ENCODE measurements around the gene MBOAT1.

DNA sequence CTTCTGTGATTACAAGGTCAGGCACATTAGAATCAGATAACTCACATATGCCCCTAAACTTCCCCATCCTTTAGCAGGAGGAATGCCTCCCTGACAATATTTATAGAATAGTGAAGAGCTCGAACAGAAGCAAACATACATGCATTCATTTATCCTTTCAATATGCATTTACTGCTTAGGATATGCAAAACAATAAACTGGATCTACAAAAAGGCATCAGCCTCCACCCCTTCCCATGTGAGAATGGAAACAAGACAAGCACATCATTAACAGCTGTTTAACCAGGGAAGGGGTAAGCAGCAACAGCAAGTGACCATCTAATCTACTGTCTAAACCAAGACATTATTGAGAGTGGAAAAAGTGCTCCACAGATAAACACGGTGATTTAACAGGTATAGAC is 107.6 kb downstream of the MBOAT1 start:
- TF ChIP-seq, protein P1, sequence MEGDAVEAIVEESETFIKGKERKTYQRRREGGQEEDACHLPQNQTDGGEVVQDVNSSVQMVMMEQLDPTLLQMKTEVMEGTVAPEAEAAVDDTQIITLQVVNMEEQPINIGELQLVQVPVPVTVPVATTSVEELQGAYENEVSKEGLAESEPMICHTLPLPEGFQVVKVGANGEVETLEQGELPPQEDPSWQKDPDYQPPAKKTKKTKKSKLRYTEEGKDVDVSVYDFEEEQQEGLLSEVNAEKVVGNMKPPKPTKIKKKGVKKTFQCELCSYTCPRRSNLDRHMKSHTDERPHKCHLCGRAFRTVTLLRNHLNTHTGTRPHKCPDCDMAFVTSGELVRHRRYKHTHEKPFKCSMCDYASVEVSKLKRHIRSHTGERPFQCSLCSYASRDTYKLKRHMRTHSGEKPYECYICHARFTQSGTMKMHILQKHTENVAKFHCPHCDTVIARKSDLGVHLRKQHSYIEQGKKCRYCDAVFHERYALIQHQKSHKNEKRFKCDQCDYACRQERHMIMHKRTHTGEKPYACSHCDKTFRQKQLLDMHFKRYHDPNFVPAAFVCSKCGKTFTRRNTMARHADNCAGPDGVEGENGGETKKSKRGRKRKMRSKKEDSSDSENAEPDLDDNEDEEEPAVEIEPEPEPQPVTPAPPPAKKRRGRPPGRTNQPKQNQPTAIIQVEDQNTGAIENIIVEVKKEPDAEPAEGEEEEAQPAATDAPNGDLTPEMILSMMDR (IDR thresholded peaks at IDR 0.05): no peak
- TF ChIP-seq POLR2A (IDR thresholded peaks at IDR 0.05): no peak
